Measurements from ENCODE around the gene ZFP36L1.

Gene ZFP36L1

DNA sequence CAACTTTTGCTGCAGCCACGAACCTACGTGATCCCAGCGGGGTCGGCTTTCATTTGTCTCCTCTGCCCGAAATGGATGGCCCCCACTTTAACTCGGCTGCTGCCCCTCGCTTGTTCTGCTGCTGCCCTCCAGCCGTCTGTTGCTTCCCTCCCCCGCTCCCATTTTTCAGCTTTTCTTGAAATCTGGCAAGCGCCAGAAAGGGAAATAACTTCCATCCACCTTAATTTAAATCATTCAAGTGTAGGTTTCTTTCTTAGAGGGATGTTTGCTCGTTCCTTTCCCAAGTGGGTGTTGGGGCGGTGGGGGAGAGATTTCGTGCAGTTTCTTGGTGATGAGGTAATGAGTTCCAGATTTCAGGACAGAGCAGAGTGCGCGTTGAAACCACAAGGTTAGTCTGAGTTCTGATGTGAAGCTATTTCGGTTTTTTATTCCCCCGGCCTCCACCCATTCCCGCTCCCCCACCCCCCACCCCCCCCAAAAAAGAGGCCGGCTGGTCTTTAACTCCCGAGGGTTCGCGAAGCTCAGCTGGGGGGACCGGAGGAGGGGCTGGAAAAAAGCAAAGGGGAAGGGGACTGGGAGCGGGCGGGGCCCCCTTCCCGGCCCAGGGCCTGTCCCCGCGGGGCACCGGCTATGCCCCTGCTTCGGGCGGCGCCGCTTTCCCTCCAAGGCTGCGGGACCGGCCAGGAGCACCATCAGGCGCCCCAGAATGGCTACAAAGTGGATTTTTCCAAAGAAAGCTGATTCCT lies 2.2 kb upstream of the ZFP36L1 start:
- no peak for DNase-seq

DNA sequence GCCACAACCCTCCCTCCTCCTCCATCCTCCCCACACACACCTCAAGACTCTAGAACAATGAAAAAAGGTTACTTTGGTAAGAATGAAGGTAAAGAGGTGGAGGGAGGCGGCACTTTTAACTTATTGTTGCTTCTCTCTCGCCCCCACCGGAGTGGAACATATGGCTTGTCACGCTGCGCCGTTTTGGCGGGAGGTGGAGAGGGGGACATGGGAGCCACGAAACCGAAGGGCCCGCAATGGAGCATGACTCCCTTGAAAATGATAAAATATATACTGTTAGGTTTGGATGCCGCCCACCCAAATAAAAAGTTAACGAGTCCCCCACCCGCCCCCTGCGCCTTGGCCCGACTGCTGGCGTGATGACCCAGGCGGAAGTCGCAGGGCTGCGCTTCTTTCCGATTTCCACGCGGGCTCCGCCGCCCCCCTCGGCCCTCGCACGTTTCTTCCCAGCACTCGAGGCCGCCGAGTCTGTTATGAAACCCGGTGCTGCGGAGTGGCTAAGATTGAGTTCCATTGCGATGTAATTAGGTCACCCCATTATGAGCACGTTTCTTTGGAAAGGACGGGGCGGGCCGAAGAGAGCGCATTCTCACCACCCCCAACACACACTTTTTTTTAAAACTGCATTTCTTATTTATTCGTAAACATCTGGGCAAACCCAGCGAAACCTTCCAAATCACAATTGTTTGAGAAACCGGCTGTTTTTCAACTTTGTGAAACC lies 1.4 kb upstream of the ZFP36L1 start:
- DNase-seq, result no peak

DNA sequence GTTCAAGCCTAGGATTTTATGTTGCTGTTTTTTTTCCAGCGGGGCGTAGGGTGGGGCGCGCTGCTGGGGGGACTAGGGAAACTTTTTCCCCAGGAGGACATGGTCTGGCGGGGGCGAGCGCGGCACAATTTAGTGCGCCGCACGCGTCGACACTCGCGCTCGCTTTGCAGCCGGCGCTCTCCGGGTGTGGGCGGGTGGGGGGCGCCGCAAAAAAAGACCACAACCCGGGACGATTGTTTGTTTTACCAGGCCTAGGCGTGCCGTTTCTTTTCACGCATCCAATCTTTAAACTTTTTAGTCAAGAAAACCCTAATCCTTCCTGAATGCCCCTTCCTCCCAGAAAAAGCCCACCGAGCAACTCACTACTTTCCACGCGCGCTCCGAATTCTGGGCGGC lies 865 bp upstream of the ZFP36L1 start:
- DNase-seq, result no peak

DNA sequence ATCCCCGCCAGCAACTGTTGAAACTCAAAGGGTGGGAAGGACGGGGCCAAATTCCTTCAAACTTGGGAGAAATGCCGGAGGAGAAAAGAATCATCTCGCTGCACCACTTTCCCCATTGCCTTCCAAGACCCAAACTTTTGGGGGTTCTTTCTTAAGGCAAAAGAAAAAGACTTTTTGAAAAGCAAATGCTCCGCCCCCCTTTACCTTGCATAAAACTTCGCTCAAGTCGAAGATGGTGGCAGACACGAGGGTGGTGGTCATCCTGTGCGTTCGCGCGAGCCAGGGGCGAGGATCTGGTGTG lies 239 bp downstream of the ZFP36L1 start:
- DNase-seq, result no peak

DNA sequence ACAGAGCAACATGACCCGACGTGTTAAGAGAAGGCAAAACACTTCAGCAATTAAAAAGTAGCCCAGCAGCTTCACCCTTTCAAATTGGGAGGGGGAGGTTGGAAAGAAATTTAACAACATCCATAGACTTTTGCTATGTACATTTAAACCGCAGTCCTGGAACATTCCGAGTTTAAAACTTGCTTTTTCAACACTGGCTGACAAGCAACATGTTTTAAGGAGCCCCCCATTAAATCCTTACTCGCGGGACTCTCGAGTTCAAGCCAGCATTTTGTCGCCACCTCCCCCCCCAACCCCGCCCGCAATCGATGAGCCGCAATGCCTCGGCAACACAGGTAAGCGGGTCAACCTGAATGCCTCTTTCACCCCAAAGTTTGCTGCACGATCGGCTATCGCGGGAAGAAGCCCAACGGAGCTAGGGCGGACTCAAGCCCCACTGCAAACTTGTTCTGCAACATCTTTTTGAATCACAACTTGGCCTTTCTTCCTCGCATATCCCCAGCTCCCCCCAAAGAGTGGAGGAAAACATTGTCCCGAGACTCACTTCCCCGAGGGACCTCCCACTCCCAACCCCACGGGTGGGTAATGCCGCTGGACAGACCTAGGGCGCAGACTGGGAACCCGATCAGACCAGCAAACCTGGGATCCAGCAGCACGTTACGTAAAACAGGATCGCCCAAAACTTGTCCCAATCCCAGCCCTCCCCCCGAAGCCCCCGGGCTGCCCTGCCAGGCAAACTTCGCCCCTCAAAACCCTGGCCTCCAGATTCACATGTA lies 777 bp downstream of the ZFP36L1 start:
- DNase-seq, result no peak

- DNase-seq, result no peak
These were observed 1.6 kb downstream of the ZFP36L1 start for GRCh38 chr14:68791078-68791901.

DNA sequence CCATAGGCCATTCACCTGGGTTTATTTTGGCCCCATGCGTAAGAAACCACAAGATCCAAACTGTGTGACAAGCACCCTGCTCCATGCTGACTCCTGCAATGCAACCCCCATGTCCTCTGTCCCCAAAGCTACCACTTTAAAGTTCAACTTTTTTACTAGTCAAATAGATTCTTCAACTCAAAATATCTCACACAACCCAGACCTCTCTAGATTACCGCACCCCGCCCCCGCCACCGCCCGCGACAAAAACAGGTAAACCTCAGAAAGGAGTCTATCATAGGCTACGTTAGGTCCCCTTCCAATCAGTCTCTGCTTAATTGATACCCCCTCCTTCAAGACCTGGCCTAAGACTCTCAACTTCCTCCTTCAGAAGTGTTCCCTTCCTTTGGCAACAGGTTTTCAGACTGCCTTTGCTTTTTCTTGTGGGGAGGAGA lies 2.2 kb downstream of the ZFP36L1 start:
- DNase-seq, result no peak

DNA sequence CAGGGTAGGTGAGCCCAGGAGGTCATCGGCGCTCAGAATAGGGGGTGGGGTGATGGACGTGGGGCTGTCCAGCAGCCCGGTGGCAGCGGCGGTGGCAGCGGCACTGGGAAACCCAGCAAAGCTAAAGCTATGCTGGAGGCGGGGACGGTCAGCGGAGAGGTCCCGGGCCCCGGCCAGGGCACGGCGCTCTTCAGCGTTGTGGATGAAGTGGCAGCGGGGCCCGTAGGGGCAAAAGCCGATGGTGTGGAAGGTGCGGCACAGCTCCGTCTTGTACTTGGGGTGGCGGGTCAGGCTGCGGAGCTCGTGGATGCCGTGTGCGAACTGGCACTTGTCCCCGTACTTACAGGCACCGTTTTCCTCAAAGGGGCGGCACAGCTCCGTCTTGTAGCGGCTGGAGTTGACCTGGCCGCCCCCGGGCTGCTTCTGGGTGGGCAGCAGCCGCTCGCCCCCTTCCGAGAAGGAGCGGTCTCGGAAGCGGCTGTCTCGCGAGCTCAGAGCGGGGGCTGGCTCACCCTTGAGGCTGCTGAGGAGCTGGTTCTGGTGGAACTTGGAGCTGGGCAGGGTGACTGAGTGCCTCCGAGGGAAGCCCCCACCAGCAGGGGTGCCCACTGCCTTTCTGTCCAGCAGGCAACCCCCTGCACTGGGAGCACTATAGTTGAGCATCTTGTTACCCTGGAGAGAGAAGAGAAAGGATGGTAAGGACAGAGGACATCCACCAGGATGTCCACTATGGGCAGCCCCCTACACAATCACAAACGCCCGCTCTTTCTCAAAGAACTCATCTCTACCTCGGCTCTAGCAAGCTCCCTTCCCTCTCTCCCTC lies 2.8 kb downstream of the ZFP36L1 start:
- DNase-seq, result no peak

- no peak for DNase-seq
These were observed 3.7 kb downstream of the ZFP36L1 start for GRCh38 chr14:68788996-68789820.

- no peak for DNase-seq
These were observed 4.4 kb downstream of the ZFP36L1 start for GRCh38 chr14:68788275-68788995.

GRCh38 chr14:68787092-68787992 lies 5.5 kb downstream of the ZFP36L1 start:
- DNase-seq, result no peak

- no peak for DNase-seq
These were observed 6.3 kb downstream of the ZFP36L1 start for GRCh38 chr14:68786491-68787091.

DNA sequence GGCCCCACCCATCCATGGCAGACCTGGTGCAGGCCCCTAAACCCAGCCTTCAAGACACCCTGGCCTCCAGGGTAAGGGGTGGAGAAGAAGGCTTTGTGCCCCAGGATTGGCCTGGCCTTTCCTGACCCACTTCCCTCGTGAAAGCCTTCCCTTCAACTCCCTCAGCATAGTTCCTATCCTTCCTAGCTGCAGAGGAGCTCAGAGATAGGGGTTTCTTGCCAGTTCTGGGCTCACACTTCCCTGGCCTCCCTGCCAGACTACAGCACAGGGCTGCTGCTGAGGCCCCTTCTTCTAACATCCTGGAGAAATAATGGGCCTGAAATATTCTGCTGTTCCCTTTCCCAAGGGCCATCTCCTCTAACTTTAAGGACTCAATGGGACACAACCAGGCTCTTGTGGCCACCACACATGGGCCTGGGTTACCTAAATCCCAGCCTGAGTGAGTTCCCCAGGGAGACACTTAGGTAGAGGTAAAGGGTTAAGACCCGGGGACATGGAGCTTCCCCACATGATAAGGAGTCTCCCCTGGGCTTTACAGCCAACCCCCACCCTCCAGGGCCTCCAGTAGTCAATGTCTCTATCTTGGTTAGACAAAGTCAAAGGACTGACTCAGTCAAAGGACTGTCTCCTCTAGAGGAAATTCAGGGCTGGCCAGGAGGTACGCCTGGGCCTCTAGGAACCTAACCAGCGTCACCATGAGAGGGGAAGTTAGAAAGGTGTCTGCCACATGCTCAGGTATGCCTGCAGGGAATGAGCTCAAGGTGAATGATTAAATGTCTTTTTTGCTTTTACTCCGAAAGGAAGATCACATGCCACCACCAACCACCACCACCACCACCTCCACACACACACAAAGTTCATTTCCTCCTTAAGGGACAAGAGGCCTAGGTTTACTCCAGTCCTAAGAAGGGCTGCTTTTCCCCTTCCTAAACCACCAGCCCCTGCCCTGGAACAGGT lies 7.1 kb downstream of the ZFP36L1 start:
- no peak for DNase-seq

GRCh38 chr14:68784978-68785533 lies 7.8 kb downstream of the ZFP36L1 start:
- DNase-seq, result no peak

GRCh38 chr14:68784226-68784910 lies 8.5 kb downstream of the ZFP36L1 start:
- no peak for DNase-seq

- DNase-seq, result no peak
These were observed 9.2 kb downstream of the ZFP36L1 start for GRCh38 chr14:68783408-68784225.
